Thyroid gland (tissue), 4 donors: ENCODE measurements around the gene DHX57.

Experiments used
- CTCF ChIP-seq, 6 experiments: fragments of 200-600 bp in 3 of 6; fragments of 450-650 bp in 3 of 6; sonication (generic) in 3 of 6; IDR thresholded peaks; one replicate each; pipeline ENCODE4 v1.5.1; 2016 to 2019; ENCODE audit warnings: antibody characterized with exemption in 6 of 6, mild to moderate bottlenecking in 2 of 6, inconsistent platforms in 1 of 6, moderate library complexity in 1 of 6
- POLR2A ChIP-seq, 2 donors: fragments of 450-650 bp; IDR thresholded peaks; one replicate each; pipeline ENCODE4 v1.6.1; 2017; ENCODE audit warnings: antibody characterized with exemption in 2 of 2, mild to moderate bottlenecking in 2 of 2, moderate library complexity in 1 of 2

- TF ChIP-seq POLR2A (IDR thresholded peaks at IDR 0.05) = no peak
- TF ChIP-seq CTCF (IDR thresholded peaks at IDR 0.05) = no peak
These were observed 123.9 kb downstream of the DHX57 start for GRCh38 chr2:38751596-38752410.
